KMS-11 (cell line): Measurements from ENCODE around the gene IRX5.

ENCODE experiments used
- H2AFZ ChIP-seq: fragments of 200-600 bp; sonication (generic); 2 replicates; pipeline ENCODE4 v1.6.1; 2016; ENCODE audit warnings: antibody characterized with exemption, mixed run types, low read depth
- H3K27ac ChIP-seq: fragments of 200-600 bp; sonication (generic); 2 replicates; pipeline ENCODE4 v1.6.1; 2016; ENCODE audit warnings: mild to moderate bottlenecking, mixed run types
- H3K27me3 ChIP-seq: fragments of 200-600 bp; sonication (generic); 2 replicates; pipeline ENCODE4 v1.6.1; 2017; ENCODE audit warnings: mild to moderate bottlenecking, low read depth, mixed run types, moderate library complexity; ENCODE audit not compliant: insufficient read depth
- H3K36me3 ChIP-seq: fragments of 200-600 bp; sonication (generic); 2 replicates; pipeline ENCODE4 v1.6.1; 2017; ENCODE audit warnings: mild to moderate bottlenecking, mixed run types; ENCODE audit not compliant: insufficient read depth
- H3K4me1 ChIP-seq: fragments of 200-600 bp; sonication (generic); 2 replicates; pipeline ENCODE4 v1.6.1; 2016; ENCODE audit warnings: mild to moderate bottlenecking, low read depth, mixed run types; ENCODE audit not compliant: poor library complexity, severe bottlenecking
- H3K4me2 ChIP-seq: fragments of 200-600 bp; sonication (generic); 2 replicates; pipeline ENCODE4 v1.7.0; 2016; ENCODE audit warnings: mild to moderate bottlenecking, mixed run types
- H3K4me3 ChIP-seq: fragments of 200-600 bp; sonication (generic); IDR thresholded peaks from 2 replicates; pipeline ENCODE4 v1.6.1; 2017; ENCODE audit warnings: low read depth, low read length, mixed read lengths; ENCODE audit not compliant: insufficient read depth
- H3K79me2 ChIP-seq: fragments of 200-600 bp; sonication (generic); 2 replicates; pipeline ENCODE4 v1.6.1; 2016; ENCODE audit warnings: low read depth, mixed run types; ENCODE audit not compliant: insufficient read depth
- H3K9ac ChIP-seq: fragments of 200-600 bp; sonication (generic); 2 replicates; pipeline ENCODE4 v1.6.1; 2016; ENCODE audit warnings: mild to moderate bottlenecking, mixed run types
- H4K20me1 ChIP-seq: fragments of 200-600 bp; sonication (generic); 2 replicates; pipeline ENCODE4 v1.6.1; 2016; ENCODE audit warnings: mild to moderate bottlenecking, mixed run types; ENCODE audit not compliant: insufficient read depth
- CTCF ChIP-seq: fragments of 200-600 bp; sonication (generic); conservative IDR thresholded peaks from 2 replicates; pipeline ENCODE4 v1.6.1; 2017; ENCODE audit warnings: low read depth, mild to moderate bottlenecking, antibody characterized with exemption, low read length, moderate library complexity, mixed read lengths

IRX5 gene

GRCh38 chr16:54940279-54940604, 9.6 kb downstream of the IRX5 start:
- no peaks in the 10 kb centered on the region for H3K27me3 ChIP-seq
- no peaks in the 10 kb centered on the region for H3K4me1 ChIP-seq
- H3K4me2 ChIP-seq: no peak overlapping the region
- H4K20me1 ChIP-seq: no peaks in the 10 kb centered on the region
- TF ChIP-seq CTCF: no peak
- H3K4me3 ChIP-seq: no peak overlapping the region
- H3K9ac ChIP-seq: no peak overlapping the region
- no peaks in the 10 kb centered on the region for H3K79me2 ChIP-seq
- H2AFZ ChIP-seq: no peak overlapping the region
- no peak overlapping the region for H3K27ac ChIP-seq
- H3K36me3 ChIP-seq: no peaks in the 10 kb centered on the region

- Histone ChIP-seq H3K27ac (no peak overlapping the region), H3K4me1 (no peaks in the 10 kb centered on the region), H4K20me1 (no peaks in the 10 kb centered on the region), H3K79me2 (no peaks in the 10 kb centered on the region), H3K4me2 (no peak overlapping the region), H3K27me3 (no peaks in the 10 kb centered on the region), H3K36me3 (no peaks in the 10 kb centered on the region), H3K9ac (no peak overlapping the region), H3K4me3 (no peak overlapping the region), H2AFZ (no peak overlapping the region)
- TF ChIP-seq CTCF: no peak
These were observed 11.8 kb downstream of the IRX5 start for GRCh38 chr16:54942353-54942943.

GRCh38 chr16:54944002-54944401, 13.3 kb downstream of the IRX5 start:
- no peaks in the 10 kb centered on the region for H3K36me3 ChIP-seq
- H3K4me3 ChIP-seq: no peak overlapping the region
- no peak for TF ChIP-seq CTCF

DNA sequence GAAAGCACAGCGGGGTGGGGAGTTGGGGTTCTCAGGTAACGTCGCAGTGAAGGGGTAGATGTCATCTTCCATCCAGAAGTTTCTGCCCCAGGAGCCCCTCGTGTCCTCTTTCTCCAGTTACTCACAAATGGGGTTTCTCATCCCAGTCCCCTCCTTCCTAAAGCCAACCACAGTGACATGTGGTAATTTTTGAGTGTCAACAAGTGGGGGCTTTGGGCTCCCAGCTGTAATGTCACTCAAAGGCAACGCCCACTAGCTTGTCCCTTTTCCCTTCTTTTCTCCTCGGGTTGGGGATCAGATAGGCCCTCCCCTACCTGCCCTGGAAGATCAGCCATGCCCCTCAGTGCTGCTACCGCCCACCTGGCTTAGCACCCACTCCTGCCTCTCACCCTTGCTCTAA, 14.4 kb downstream of the IRX5 start:
- H3K36me3 ChIP-seq: no peaks in the 10 kb centered on the region
- no peak for TF ChIP-seq CTCF
- no peak overlapping the region for H3K27ac ChIP-seq
- H3K4me2 ChIP-seq: no peak overlapping the region
- no peak overlapping the region for H3K9ac ChIP-seq
- H3K4me3 ChIP-seq: no peak overlapping the region
- no peak overlapping the region for H2AFZ ChIP-seq
- no peaks in the 10 kb centered on the region for H3K4me1 ChIP-seq
- no peaks in the 10 kb centered on the region for H3K79me2 ChIP-seq
- H4K20me1 ChIP-seq: no peaks in the 10 kb centered on the region
- H3K27me3 ChIP-seq: no peaks in the 10 kb centered on the region

More at GRCh38 chr16:54944002-54944401, 13.3 kb downstream of the IRX5 start:
- no peak overlapping the region for H2AFZ ChIP-seq
- H3K27ac ChIP-seq: no peak overlapping the region
- H4K20me1 ChIP-seq: no peaks in the 10 kb centered on the region
- H3K4me1 ChIP-seq: no peaks in the 10 kb centered on the region
- H3K9ac ChIP-seq: no peak overlapping the region
- H3K79me2 ChIP-seq: no peaks in the 10 kb centered on the region
- no peaks in the 10 kb centered on the region for H3K27me3 ChIP-seq
- H3K4me2 ChIP-seq: no peak overlapping the region

DNA sequence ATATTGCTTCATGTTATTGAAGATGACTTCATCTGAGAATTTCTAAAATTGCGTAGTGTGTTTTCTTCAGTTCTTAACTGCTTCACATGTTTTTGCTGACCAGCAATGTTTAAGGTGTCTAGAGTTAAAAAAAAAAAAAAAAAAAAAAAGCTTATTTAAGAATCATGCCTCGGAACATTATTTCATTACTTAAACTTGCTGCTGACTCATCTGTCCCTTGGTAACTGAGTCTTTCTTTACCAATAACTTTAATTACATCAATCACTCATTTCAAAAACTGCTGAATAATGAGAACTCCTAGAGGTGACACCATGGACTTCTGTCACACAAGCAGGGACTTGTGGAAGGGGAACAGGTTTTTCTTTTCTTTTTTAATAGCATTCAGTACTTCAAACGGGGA, 16.2 kb downstream of the IRX5 start:
- H3K4me2 ChIP-seq: no peak overlapping the region
- H3K4me1 ChIP-seq: no peaks in the 10 kb centered on the region
- no peaks in the 10 kb centered on the region for H3K79me2 ChIP-seq
- H3K27ac ChIP-seq: no peak overlapping the region
- H2AFZ ChIP-seq: no peak overlapping the region
- H3K36me3 ChIP-seq: no peaks in the 10 kb centered on the region
- no peak for TF ChIP-seq CTCF
- H4K20me1 ChIP-seq: no peaks in the 10 kb centered on the region
- no peaks in the 10 kb centered on the region for H3K27me3 ChIP-seq
- H3K9ac ChIP-seq: no peak overlapping the region
- H3K4me3 ChIP-seq: no peak overlapping the region
